CD14-positive monocyte (primary cell): ENCODE measurements around the gene IDH2. TPM values are rescaled to one million over a fixed set of nuclear protein-coding genes. Genes with fewer than 3 reads are reported as not detected.
A peak's percentile ranks its signal among the peaks of the same experiment; 100 is the strongest.

Experiments
- DNase-seq, 3 donors: peaks; one replicate each; pipeline ENCODE4 v3.0.0-alpha.2; 2011 to 2022
- H2AFZ ChIP-seq: 2 replicates; pipeline ENCODE4 v1.6.0; 2012; ENCODE audit warnings: mild to moderate bottlenecking, low read depth, low read length, inconsistent platforms; ENCODE audit not compliant: insufficient read depth, poor library complexity, severe bottlenecking
- H3K27ac ChIP-seq, 2 donors: 1 replicate in 1 of 2; 2 replicates in 1 of 2; pipeline ENCODE4 v1.5.1; 2012 to 2013; ENCODE audit warnings: low read length in 2 of 2, control low read depth in 1 of 2, inconsistent platforms in 1 of 2, low read depth in 1 of 2, mild to moderate bottlenecking in 1 of 2
- H3K27me3 ChIP-seq, 2 donors: one replicate each; pipeline versions ENCODE4 v1.6.0 to v1.6.1; 2011 to 2013; ENCODE audit warnings: low read length in 2 of 2; ENCODE audit not compliant: control insufficient read depth in 2 of 2, insufficient read depth in 2 of 2
- H3K36me3 ChIP-seq, 2 donors: replicated peaks in 1 of 2; 1 replicate in 1 of 2; 2 replicates in 1 of 2; pipeline versions ENCODE4 v1.5.1 to v1.6.1; 2012 to 2013; ENCODE audit warnings: low read length in 2 of 2, control low read depth in 1 of 2, inconsistent platforms in 1 of 2, mild to moderate bottlenecking in 1 of 2; ENCODE audit not compliant: insufficient read depth in 2 of 2, control insufficient read depth in 1 of 2
- H3K4me1 ChIP-seq, 2 donors: 1 replicate in 1 of 2; 2 replicates in 1 of 2; pipeline versions ENCODE4 v1.5.1 to v1.6.1; 2012 to 2013; ENCODE audit warnings: low read length in 2 of 2, control low read depth in 1 of 2, inconsistent platforms in 1 of 2, mild to moderate bottlenecking in 1 of 2, moderate library complexity in 1 of 2; ENCODE audit not compliant: insufficient read depth in 2 of 2, control insufficient read depth in 1 of 2
- H3K4me2 ChIP-seq: replicated peaks from 2 replicates; pipeline ENCODE3; 2012; ENCODE audit warnings: low read length, moderate library complexity, mild to moderate bottlenecking; ENCODE audit not compliant: poor library complexity, severe bottlenecking; ENCODE audit errors: extremely low read depth
- H3K4me3 ChIP-seq, 3 experiments: fragments of 200-600 bp in 1 of 3; sonication (generic) in 1 of 3; replicated peaks in 1 of 3; 1 replicate in 2 of 3; 2 replicates in 1 of 3; pipeline ENCODE4 v1.5.1; 2011 to 2013; ENCODE audit warnings: low read length in 3 of 3, mild to moderate bottlenecking in 3 of 3, control low read depth in 2 of 3, low read depth in 2 of 3, inconsistent platforms in 1 of 3, moderate library complexity in 1 of 3
- H3K79me2 ChIP-seq: 2 replicates; pipeline ENCODE4 v1.6.0; 2012; ENCODE audit warnings: mild to moderate bottlenecking, control low read depth, inconsistent platforms, low read length, moderate library complexity; ENCODE audit not compliant: insufficient read depth
- H3K9ac ChIP-seq: 2 replicates; pipeline ENCODE4 v1.6.0; 2017; ENCODE audit warnings: low read length, mild to moderate bottlenecking; ENCODE audit not compliant: insufficient read depth, poor library complexity, severe bottlenecking
- H3K9me3 ChIP-seq, 2 donors: replicated peaks in 1 of 2; 1 replicate in 1 of 2; 2 replicates in 1 of 2; pipeline versions ENCODE4 v1.5.1 to v1.6.1; 2012 to 2013; ENCODE audit warnings: low read length in 2 of 2, control low read depth in 1 of 2; ENCODE audit not compliant: control insufficient read depth in 1 of 2, insufficient read depth in 1 of 2
- H4K20me1 ChIP-seq: 2 replicates; pipeline ENCODE4 v1.6.0; 2012; ENCODE audit warnings: mild to moderate bottlenecking, low read length, control low read depth, moderate library complexity; ENCODE audit not compliant: insufficient read depth
- H3K27ac Mint-ChIP-seq, 7 donors: one replicate each; pipeline ENCODE4 v1.8.0; 2020; ENCODE audit warnings: mild to moderate bottlenecking in 7 of 7, mixed read lengths in 7 of 7, moderate library complexity in 6 of 7, inconsistent platforms in 2 of 7
- H3K27me3 Mint-ChIP-seq, 3 donors: one replicate each; pipeline ENCODE4 v1.8.0; 2021 to 2022; ENCODE audit warnings: low read depth in 3 of 3, mild to moderate bottlenecking in 3 of 3, mixed read lengths in 3 of 3, moderate library complexity in 3 of 3, inconsistent platforms in 1 of 3
- H3K36me3 Mint-ChIP-seq, 2 donors: one replicate each; pipeline ENCODE4 v1.8.0; 2020; ENCODE audit warnings: mixed read lengths in 2 of 2, inconsistent platforms in 1 of 2, mild to moderate bottlenecking in 1 of 2
- H3K4me1 Mint-ChIP-seq: one replicate; pipeline ENCODE4 v1.8.0; 2020; ENCODE audit warnings: mild to moderate bottlenecking, mixed read lengths
- H3K4me3 Mint-ChIP-seq, 2 donors: one replicate each; pipeline ENCODE4 v1.8.0; 2020; ENCODE audit warnings: mild to moderate bottlenecking in 2 of 2, mixed read lengths in 2 of 2, moderate library complexity in 1 of 2
- H3K9me3 Mint-ChIP-seq, 7 donors: one replicate each; pipeline ENCODE4 v1.8.0; 2020 to 2022; ENCODE audit warnings: mixed read lengths in 7 of 7, mild to moderate bottlenecking in 6 of 7, moderate library complexity in 6 of 7, inconsistent platforms in 2 of 7
- CTCF ChIP-seq: fragments of 200-600 bp; IDR thresholded peaks from one replicate; pipeline ENCODE4 v1.8.0; 2022; ENCODE audit warnings: antibody characterized with exemption, mild to moderate bottlenecking
- WGBS: methylation state at CpG from one replicate; pipeline ENCODE4 v1.1.5; 2013; ENCODE audit warnings: missing lambda C conversion rate; ENCODE audit not compliant: insufficient coverage; 5-methylcytosine and 5-hydroxymethylcytosine counted together
- intact Hi-C, 2 donors: fragments of 100-400 bp; cut with micrococcal nuclease; formaldehyde crosslinking; loops; one replicate each; pipeline versions ENCODE4 v1.15.0 to v1.15.1; 2023
- polyA plus RNA-seq, 3 donors: library from polyadenylated mRNA; depleted of rRNA in 1 of 3; unstranded in 2 of 3; stranded (reverse) in 1 of 3; fragments of 300-500 nt in 2 of 3; fragments of >200 nt in 1 of 3; fragmentation: Illumina TruSeq in 2 of 3; gene quantifications; 1 replicate in 2 of 3; 2 replicates in 1 of 3; pipeline ENCODE4 v1.2.3, GENCODE V29; 2012 to 2021

The IDH2 gene
- polyA plus RNA-seq, 3 donors = 40.6 to 115 (median 82.2) TPM

- Mint-ChIP-seq H3K36me3 (peaks cover 25 to 44% of the 10 kb centered on the region in 2 donors), H3K4me3 (no peak overlapping the region), H3K27me3 (peaks cover 0 to 3% (median 0%) of the 10 kb centered on the region in 3 donors), H3K9me3 (no peaks in the 10 kb centered on the region), H3K4me1 (peaks cover 85% of the 10 kb centered on the region), H3K27ac (peak overlapping the region in 6 of 7 donors; percentile 71 to 95 (median 90))
- intact Hi-C loops = loop anchor here (5.0 kb wide), 2 partner anchors 39 to 54 kb away; partner anchors contain the start of gene ZNF710 (in 1 of the 2)
- Histone ChIP-seq H3K4me3 (no peak overlapping the region), H3K4me1 (peaks cover 80 to 85% of the 10 kb centered on the region in 2 donors), H3K9ac (no peak overlapping the region), H2AFZ (no peak overlapping the region), H3K27ac (peak overlapping the region; percentile 81 to 91), H3K79me2 (peaks cover 81% of the 10 kb centered on the region), H4K20me1 (no peaks in the 10 kb centered on the region), H3K36me3 (peaks cover 4 to 8% of the 10 kb centered on the region in 2 donors), H3K9me3 (no peaks in the 10 kb centered on the region), H3K27me3 (no peaks in the 10 kb centered on the region), H3K4me2 (no peak overlapping the region)
- TF ChIP-seq CTCF = no peak
- no peak for DNase-seq
- WGBS = 94% methylated on average over 5 of the region's 7 CpGs
Measured at GRCh38 chr15:90056529-90056928, 45.7 kb downstream of the IDH2 start.

GRCh38 chr15:90055182-90055581 is 47.1 kb downstream of the IDH2 start:
- intact Hi-C loops = loop anchor here (5.0 kb wide), 2 partner anchors 38 to 53 kb away; partner anchors contain the start of gene ZNF710 (in 1 of the 2)
- no peak for TF ChIP-seq CTCF
- Mint-ChIP-seq H3K4me3 (no peak overlapping the region), H3K27me3 (peaks cover 0 to 5% (median 0%) of the 10 kb centered on the region in 3 donors), H3K9me3 (no peaks in the 10 kb centered on the region), H3K27ac (peak overlapping the region in 4 of 7 donors; percentile 36 to 78 (median 64)), H3K4me1 (peaks cover 81% of the 10 kb centered on the region), H3K36me3 (peaks cover 26 to 47% of the 10 kb centered on the region in 2 donors)
- Histone ChIP-seq H3K36me3 (peaks cover 2 to 12% of the 10 kb centered on the region in 2 donors), H2AFZ (no peak overlapping the region), H3K27ac (peak overlapping the region in 1 of 2 donors; percentile 21), H3K79me2 (peaks cover 79% of the 10 kb centered on the region), H3K9ac (no peak overlapping the region), H4K20me1 (no peaks in the 10 kb centered on the region), H3K9me3 (no peaks in the 10 kb centered on the region), H3K4me3 (no peak overlapping the region), H3K4me1 (peaks cover 69 to 76% of the 10 kb centered on the region in 2 donors), H3K27me3 (no peaks in the 10 kb centered on the region), H3K4me2 (no peak overlapping the region)
- DNase-seq = no peak
- 83% methylated on average over 6 of the region's 7 CpGs for WGBS
